Smooth muscle cell (in vitro differentiated cells): Measurements from ENCODE around the gene PLXNA4. TPM values are rescaled to one million over a fixed set of nuclear protein-coding genes. Genes with fewer than 3 reads are reported as not detected.
"Not testable (repeated sequence)": the region's sequence is repeated elsewhere in the genome, so short reads cannot be mapped to it uniquely, and the experiment has no call there.

Source experiments
- DNase-seq: peaks from one replicate; lab custom pipeline; 2025; ENCODE audit not compliant: unreplicated experiment; lab: John Stamatoyannopoulos, UW
- H2AFZ ChIP-seq: fragments of 200-600 bp; sonication (generic); 2 replicates; pipeline ENCODE4 v1.6.0; 2016; ENCODE audit warnings: antibody characterized with exemption, low read depth, mild to moderate bottlenecking
- H3F3A ChIP-seq: fragments of 200-600 bp; sonication (generic); 2 replicates; pipeline ENCODE4 v1.6.0; 2017; ENCODE audit warnings: antibody characterized with exemption, low read depth
- H3K27ac ChIP-seq: fragments of 200-600 bp; sonication (generic); 2 replicates; pipeline ENCODE4 v1.5.1; 2016; ENCODE audit warnings: low read depth, mild to moderate bottlenecking
- H3K27me3 ChIP-seq: fragments of 200-600 bp; sonication (generic); 2 replicates; pipeline ENCODE4 v1.6.1; 2016; ENCODE audit warnings: low read depth, mild to moderate bottlenecking
- H3K36me3 ChIP-seq: fragments of 200-600 bp; sonication (generic); 2 replicates; pipeline ENCODE4 v1.5.1; 2016; ENCODE audit warnings: low read depth
- H3K4me1 ChIP-seq: fragments of 200-600 bp; sonication (generic); 2 replicates; pipeline ENCODE4 v1.5.1; 2016; ENCODE audit warnings: low read depth
- H3K4me2 ChIP-seq: fragments of 200-600 bp; sonication (generic); 2 replicates; pipeline ENCODE4 v1.6.0; 2016; ENCODE audit warnings: mild to moderate bottlenecking
- H3K4me3 ChIP-seq: fragments of 200-600 bp; sonication (generic); 2 replicates; pipeline ENCODE4 v1.5.1; 2016; ENCODE audit warnings: mild to moderate bottlenecking
- H3K79me2 ChIP-seq: fragments of 200-600 bp; sonication (generic); 2 replicates; pipeline ENCODE4 v1.6.0; 2016; ENCODE audit warnings: low read depth, mild to moderate bottlenecking
- H3K9ac ChIP-seq: fragments of 200-600 bp; sonication (generic); 2 replicates; pipeline ENCODE4 v1.6.0; 2016; ENCODE audit warnings: low read depth
- H3K9me3 ChIP-seq: fragments of 200-600 bp; sonication (generic); replicated peaks from 2 replicates; pipeline ENCODE4 v1.5.1; 2016; ENCODE audit warnings: low read depth
- H4K20me1 ChIP-seq: fragments of 200-600 bp; sonication (generic); 2 replicates; pipeline ENCODE4 v1.6.0; 2016; ENCODE audit warnings: low read depth
- WGBS: methylation state at CpG from one replicate; pipeline ENCODE4 v1.1.7; 2016; ENCODE audit warnings: low lambda C conversion rate; 5-methylcytosine and 5-hydroxymethylcytosine counted together
- polyA plus RNA-seq: library from polyadenylated mRNA; unstranded; fragments of >200 nt; fragmentation: Nextera tagmentation; extraction: Ambion mirVana; gene quantifications from 2 replicates; pipeline ENCODE4 v1.2.1, GENCODE V29; 2016
- total RNA-seq: library from RNA; depleted of rRNA; stranded (reverse); fragments of >200 nt; gene quantifications from 2 replicates; pipeline ENCODE4 v1.2.3, GENCODE V29; 2014
- TF ChIP-seq, protein P1 (sequence below): fragments of 200-600 bp; sonication (generic); IDR thresholded peaks from 2 replicates; pipeline ENCODE4 v1.5.1; 2017; ENCODE audit warnings: borderline replicate concordance, mild to moderate bottlenecking, antibody characterized with exemption; ENCODE audit not compliant: insufficient read depth, poor library complexity, severe bottlenecking

Gene PLXNA4
- total and polyA plus RNA-seq, 2 experiments from 2014 or later = 8.5 to 9.9 TPM

DNA sequence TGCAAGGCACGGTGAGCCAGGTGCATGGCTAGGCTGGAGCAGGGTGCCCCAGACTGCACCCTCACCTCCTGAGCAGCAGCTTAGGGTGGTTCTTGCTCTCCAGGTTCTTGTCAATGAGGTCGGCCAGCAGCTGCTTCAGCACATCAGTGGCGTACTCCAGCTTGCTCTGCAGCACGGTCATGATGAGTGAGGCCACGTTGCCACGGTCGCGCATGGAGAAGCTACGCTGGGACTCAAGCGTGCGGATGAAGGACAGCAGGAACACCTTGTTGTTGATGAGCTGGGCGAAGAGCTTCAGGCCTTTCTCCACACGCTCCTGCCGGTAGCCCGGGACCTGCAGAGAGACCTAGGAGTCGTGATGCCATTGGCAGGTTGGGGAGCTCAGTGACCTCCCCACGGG is 408.0 kb downstream of the PLXNA4 start:
- Histone ChIP-seq H3F3A (peaks cover 7% of the 10 kb centered on the region), H3K36me3 (no peaks in the 10 kb centered on the region), H3K4me3 (no peak overlapping the region), H3K79me2 (no peaks in the 10 kb centered on the region), H2AFZ (no peak overlapping the region), H3K27ac (no peak overlapping the region), H3K4me1 (no peaks in the 10 kb centered on the region), H4K20me1 (no peaks in the 10 kb centered on the region), H3K27me3 (no peaks in the 10 kb centered on the region), H3K9ac (no peak overlapping the region), H3K9me3 (no peaks in the 10 kb centered on the region), H3K4me2 (no peak overlapping the region)
- TF ChIP-seq, protein P1, sequence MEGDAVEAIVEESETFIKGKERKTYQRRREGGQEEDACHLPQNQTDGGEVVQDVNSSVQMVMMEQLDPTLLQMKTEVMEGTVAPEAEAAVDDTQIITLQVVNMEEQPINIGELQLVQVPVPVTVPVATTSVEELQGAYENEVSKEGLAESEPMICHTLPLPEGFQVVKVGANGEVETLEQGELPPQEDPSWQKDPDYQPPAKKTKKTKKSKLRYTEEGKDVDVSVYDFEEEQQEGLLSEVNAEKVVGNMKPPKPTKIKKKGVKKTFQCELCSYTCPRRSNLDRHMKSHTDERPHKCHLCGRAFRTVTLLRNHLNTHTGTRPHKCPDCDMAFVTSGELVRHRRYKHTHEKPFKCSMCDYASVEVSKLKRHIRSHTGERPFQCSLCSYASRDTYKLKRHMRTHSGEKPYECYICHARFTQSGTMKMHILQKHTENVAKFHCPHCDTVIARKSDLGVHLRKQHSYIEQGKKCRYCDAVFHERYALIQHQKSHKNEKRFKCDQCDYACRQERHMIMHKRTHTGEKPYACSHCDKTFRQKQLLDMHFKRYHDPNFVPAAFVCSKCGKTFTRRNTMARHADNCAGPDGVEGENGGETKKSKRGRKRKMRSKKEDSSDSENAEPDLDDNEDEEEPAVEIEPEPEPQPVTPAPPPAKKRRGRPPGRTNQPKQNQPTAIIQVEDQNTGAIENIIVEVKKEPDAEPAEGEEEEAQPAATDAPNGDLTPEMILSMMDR = no peak
- DNase-seq = no peak
- 93% methylated on average over 17 of the region's 17 CpGs for WGBS

DNA sequence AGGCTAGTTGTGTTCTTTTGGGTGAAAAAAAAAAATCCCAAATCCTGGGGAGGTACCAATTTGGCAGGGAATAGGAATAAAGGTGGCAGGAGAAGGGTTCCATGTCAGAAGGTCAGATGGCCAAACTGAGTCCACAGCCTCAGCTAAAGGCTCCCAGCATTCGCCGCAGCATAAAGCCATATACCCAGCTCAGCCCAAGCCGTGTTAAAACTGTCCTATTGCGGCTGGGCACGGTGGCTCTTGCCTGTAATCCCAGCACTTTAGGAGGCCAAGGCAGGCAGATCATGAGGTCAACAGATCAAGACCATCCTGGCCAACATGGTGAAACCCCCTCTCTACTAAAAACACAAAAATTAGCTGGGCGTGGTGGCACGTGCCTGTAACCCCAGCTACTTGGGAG is 410.6 kb downstream of the PLXNA4 start:
- 86% methylated on average over 7 of the region's 7 CpGs for WGBS
- H3K27ac ChIP-seq, H3K36me3 ChIP-seq, H3K79me2 ChIP-seq, H3K4me3 ChIP-seq, H3F3A ChIP-seq, H3K4me2 ChIP-seq, H4K20me1 ChIP-seq, H2AFZ ChIP-seq, H3K9me3 ChIP-seq, H3K27me3 ChIP-seq, DNase-seq, H3K9ac ChIP-seq: not testable (repeated sequence)
- H3K4me1 ChIP-seq = peaks cover 11% of the 10 kb centered on the region

DNA sequence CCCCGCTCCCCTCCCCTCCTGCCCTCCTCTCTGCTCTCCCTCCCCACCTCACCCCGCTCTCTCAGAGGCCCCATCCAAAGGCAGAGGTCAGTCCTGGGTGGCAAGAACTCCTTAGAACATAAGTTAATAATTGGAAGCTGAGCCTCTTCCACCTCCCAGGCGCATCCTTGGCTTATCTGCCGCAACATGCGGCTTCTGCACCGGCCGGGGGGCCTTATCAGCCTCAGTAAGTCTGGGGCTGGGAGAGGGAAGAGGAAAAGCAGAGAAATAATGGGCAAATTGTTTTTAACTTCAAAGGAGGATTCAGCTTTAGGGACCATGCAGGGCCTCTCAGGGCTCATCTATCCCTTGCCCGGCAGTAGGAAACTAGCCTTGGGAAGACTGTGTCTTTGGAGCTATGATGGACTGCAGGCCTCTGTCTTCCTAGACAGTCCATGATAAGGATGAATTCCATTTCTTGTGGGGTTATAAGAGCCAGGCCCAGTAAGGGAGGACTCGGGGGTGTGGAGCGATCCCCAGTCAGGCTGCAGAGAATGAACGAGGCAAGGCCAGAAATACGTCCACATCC is 411.6 kb downstream of the PLXNA4 start:
- H2AFZ ChIP-seq = no peak overlapping the region

DNA sequence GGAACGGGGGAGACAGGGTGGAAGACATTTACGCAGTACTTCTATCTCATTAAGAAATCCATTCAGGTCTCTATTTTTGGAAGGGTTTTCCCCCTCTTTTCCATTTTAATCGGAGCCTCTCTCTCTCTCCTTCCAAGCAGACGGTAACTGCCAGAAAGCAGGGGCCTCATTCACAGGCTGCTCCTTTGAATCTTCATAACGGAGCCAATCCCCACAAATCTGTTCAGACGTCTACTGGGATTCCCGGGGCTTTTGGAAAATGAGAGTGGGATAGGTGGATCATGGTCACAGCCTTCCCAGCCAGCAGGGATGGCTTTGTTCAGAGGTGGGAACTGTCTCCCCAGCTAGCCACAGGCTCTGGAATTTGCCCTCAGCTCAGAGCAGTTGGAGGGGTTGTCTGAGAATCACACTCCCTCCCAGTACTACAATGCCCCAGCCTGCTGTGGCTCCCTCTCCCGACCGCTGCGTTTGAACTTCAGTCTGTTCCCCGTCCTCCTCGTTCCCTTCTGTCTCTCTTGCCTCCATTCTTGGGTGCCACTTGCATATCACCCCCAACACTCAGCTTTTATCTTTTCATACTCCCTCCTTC is 413.6 kb downstream of the PLXNA4 start:
- Histone ChIP-seq H3K79me2 (no peaks in the 10 kb centered on the region), H3K4me2 (peak overlapping the region; percentile 54), H3K27me3 (no peaks in the 10 kb centered on the region), H2AFZ (no peak overlapping the region), H3K9me3 (no peaks in the 10 kb centered on the region), H4K20me1 (no peaks in the 10 kb centered on the region), H3K9ac (no peak overlapping the region), H3K36me3 (no peaks in the 10 kb centered on the region), H3K4me1 (peaks cover 12% of the 10 kb centered on the region), H3K27ac (no peak overlapping the region), H3K4me3 (no peak overlapping the region), H3F3A (peaks cover 11% of the 10 kb centered on the region)
- TF ChIP-seq, protein P1 = no peak
- DNase-seq = no peak
- WGBS = 48% methylated on average over 12 of the region's 12 CpGs

More for the DNA sequence above, 411.6 kb downstream of the PLXNA4 start:
- H3K36me3 ChIP-seq = no peaks in the 10 kb centered on the region
- H3K4me3 ChIP-seq = no peak overlapping the region
- peaks cover 7% of the 10 kb centered on the region for H3F3A ChIP-seq
- no peak overlapping the region for H3K27ac ChIP-seq
- 17% methylated on average over 10 of the region's 12 CpGs for whole genome bisulfite sequencing
- peaks cover 12% of the 10 kb centered on the region for H3K4me1 ChIP-seq
- H4K20me1 ChIP-seq = no peaks in the 10 kb centered on the region
- TF ChIP-seq, protein P1 = no peak
- H3K9ac ChIP-seq = no peak overlapping the region
- DNase-seq = no peak
- H3K79me2 ChIP-seq = no peaks in the 10 kb centered on the region
- peak overlapping the region; percentile 53 for H3K4me2 ChIP-seq
- no peaks in the 10 kb centered on the region for H3K27me3 ChIP-seq
- H3K9me3 ChIP-seq = no peaks in the 10 kb centered on the region
